ENCODE results near the gene SPECC1. TPM values are rescaled to one million over a fixed set of nuclear protein-coding genes. Genes with fewer than 3 reads are reported as not detected.

SPECC1 gene
- total RNA-seq, 1 donor from 2014 or later, result 26.9 TPM

- Histone ChIP-seq H3K27ac (no peak overlapping the region), H3K27me3 (ENCODE audit: low read depth) (no peaks in the 10 kb centered on the region), H3K9me3 (no peaks in the 10 kb centered on the region), H3K36me3 (no peaks in the 10 kb centered on the region), H3K4me1 (peaks cover 14% of the 10 kb centered on the region), H3K4me3 (no peak overlapping the region)
- DNase-seq, result no peak
- no peak for TF ChIP-seq CTCF (IDR thresholded peaks at IDR 0.05)
- intact Hi-C loops (cut with DNase I), result no loop called here
- no peak for ATAC-seq
These were observed 199.6 kb downstream of the SPECC1 start for GRCh38 chr17:20208717-20209116.

- ATAC-seq (no peak), DNase-seq (no peak)
- Histone ChIP-seq H3K27me3 (ENCODE audit: low read depth) (no peaks in the 10 kb centered on the region), H3K4me3 (no peak overlapping the region), H3K36me3 (no peaks in the 10 kb centered on the region), H3K9me3 (no peaks in the 10 kb centered on the region), H3K4me1 (peaks cover 14% of the 10 kb centered on the region), H3K27ac (no peak overlapping the region)
- TF ChIP-seq CTCF (IDR thresholded peaks at IDR 0.05), result no peak
- intact Hi-C loops (cut with DNase I), result no loop called here
These were observed 201.0 kb downstream of the SPECC1 start for GRCh38 chr17:20210180-20210579.

GRCh38 chr17:20210614-20211013 lies 201.5 kb downstream of the SPECC1 start:
- intact Hi-C loops (cut with DNase I), result no loop called here
- ATAC-seq (no peak), DNase-seq (no peak)
- Histone ChIP-seq H3K4me1 (peaks cover 14% of the 10 kb centered on the region), H3K36me3 (no peaks in the 10 kb centered on the region), H3K27me3 (ENCODE audit: low read depth) (no peaks in the 10 kb centered on the region), H3K9me3 (no peaks in the 10 kb centered on the region), H3K27ac (no peak overlapping the region), H3K4me3 (no peak overlapping the region)
- TF ChIP-seq CTCF (IDR thresholded peaks at IDR 0.05), result no peak

- no peaks in the 10 kb centered on the region for H3K27me3 ChIP-seq (ENCODE audit: low read depth)
- no peak overlapping the region for H3K27ac ChIP-seq
- intact Hi-C loops (cut with DNase I), result no loop called here
- H3K9me3 ChIP-seq, result no peaks in the 10 kb centered on the region
- TF ChIP-seq CTCF (IDR thresholded peaks at IDR 0.05), result no peak
- ATAC-seq (no peak), DNase-seq (no peak)
- H3K36me3 ChIP-seq, result no peaks in the 10 kb centered on the region
- H3K4me1 ChIP-seq, result peaks cover 8% of the 10 kb centered on the region
- H3K4me3 ChIP-seq, result no peak overlapping the region
These were observed 202.1 kb downstream of the SPECC1 start for GRCh38 chr17:20211246-20211645.

- DNase-seq (no peak), ATAC-seq (no peak)
- H3K4me3 ChIP-seq, result no peak overlapping the region
- H3K27me3 ChIP-seq (ENCODE audit: low read depth), result no peaks in the 10 kb centered on the region
- H3K27ac ChIP-seq, result no peak overlapping the region
- intact Hi-C loops (cut with DNase I), result no loop called here
- no peaks in the 10 kb centered on the region for H3K9me3 ChIP-seq
- no peaks in the 10 kb centered on the region for H3K36me3 ChIP-seq
- H3K4me1 ChIP-seq, result no peaks in the 10 kb centered on the region
- no peak for TF ChIP-seq CTCF (IDR thresholded peaks at IDR 0.05)
These were observed 204.3 kb downstream of the SPECC1 start for GRCh38 chr17:20213449-20213848.

GRCh38 chr17:20214794-20215193 lies 205.6 kb downstream of the SPECC1 start:
- DNase-seq, result no peak
- no peaks in the 10 kb centered on the region for H3K4me1 ChIP-seq
- no peak overlapping the region for H3K4me3 ChIP-seq
- H3K9me3 ChIP-seq, result no peaks in the 10 kb centered on the region
- intact Hi-C loops (cut with DNase I), result no loop called here
- H3K27ac ChIP-seq, result no peak overlapping the region
- H3K36me3 ChIP-seq, result no peaks in the 10 kb centered on the region
- no peak for TF ChIP-seq CTCF (IDR thresholded peaks at IDR 0.05)
- H3K27me3 ChIP-seq (ENCODE audit: low read depth), result no peaks in the 10 kb centered on the region
- ATAC-seq, result no peak

All from lower lobe of right lung (tissue), 2 donors.